Small intestine (tissue), 7 donors: ENCODE data around the gene NR2F1. TPM values are rescaled to one million over a fixed set of nuclear protein-coding genes. Genes with fewer than 3 reads are reported as not detected.

Experiments used
- DNase-seq, 2 donors: peaks; one replicate each; pipeline versions ENCODE4 v3.0.0 to v3.0.0-alpha.2; 2013
- FAIRE-seq: peaks from 2 replicates; lab custom pipeline; 2012; peaks lifted over from hg19 to GRCh38; lab: Jason Lieb, UNC
- H3K27ac ChIP-seq, 3 donors: one replicate each; pipeline ENCODE4 v1.5.1; 2013; ENCODE audit warnings: low read length in 2 of 3, mild to moderate bottlenecking in 2 of 3, control low read depth in 1 of 3, inconsistent platforms in 1 of 3, low read depth in 1 of 3, moderate library complexity in 1 of 3
- H3K27me3 ChIP-seq, 3 donors: one replicate each; pipeline ENCODE4 v1.6.1; 2013; ENCODE audit warnings: low read length in 3 of 3, inconsistent platforms in 1 of 3; ENCODE audit not compliant: control insufficient read depth in 3 of 3, insufficient read depth in 3 of 3
- H3K36me3 ChIP-seq, 3 donors: one replicate each; pipeline ENCODE4 v1.6.1; 2013; ENCODE audit warnings: low read length in 3 of 3, inconsistent platforms in 1 of 3, low read depth in 1 of 3, mild to moderate bottlenecking in 1 of 3, moderate library complexity in 1 of 3; ENCODE audit not compliant: control insufficient read depth in 3 of 3, insufficient read depth in 2 of 3
- H3K4me1 ChIP-seq, 3 donors: one replicate each; pipeline ENCODE4 v1.6.1; 2013; ENCODE audit warnings: low read length in 2 of 3, inconsistent platforms in 1 of 3, low read depth in 1 of 3, mild to moderate bottlenecking in 1 of 3, moderate library complexity in 1 of 3; ENCODE audit not compliant: control insufficient read depth in 3 of 3, insufficient read depth in 2 of 3
- H3K4me3 ChIP-seq, 3 donors: one replicate each; pipeline ENCODE4 v1.5.1; 2013; ENCODE audit warnings: low read length in 3 of 3, control low read depth in 1 of 3, inconsistent platforms in 1 of 3, low read depth in 1 of 3, mild to moderate bottlenecking in 1 of 3, moderate library complexity in 1 of 3
- H3K9me3 ChIP-seq, 2 donors: one replicate each; pipeline ENCODE4 v1.6.1; 2013; ENCODE audit warnings: low read depth in 1 of 2, low read length in 1 of 2; ENCODE audit not compliant: control insufficient read depth in 2 of 2, insufficient read depth in 1 of 2
- WGBS, 3 donors: extraction: QIAGEN DNeasy Blood & Tissue Kit; methylation state at CpG; one replicate each; pipeline ENCODE4 v1.1.7; 2013; 5-methylcytosine and 5-hydroxymethylcytosine counted together
- polyA plus RNA-seq, 4 donors: library from polyadenylated mRNA; stranded (reverse) in 3 of 4; unstranded in 1 of 4; fragments of 200-250 nt in 3 of 4; fragments of 120-200 nt in 1 of 4; gene quantifications; one replicate each; pipeline versions ENCODE4 v1.2.1 to v1.2.3, GENCODE V29; 2013
- donor health status: healthy with polysubstance abuse.
- donor health status: control.
- donor health status: control.
- donor health status: Bipolar disorder and iron deficiency.
- donor health status: healthy.

NR2F1 gene
- polyA plus RNA-seq, 4 donors, result 0.67 to 12.1 (median 3.7) TPM

DNA sequence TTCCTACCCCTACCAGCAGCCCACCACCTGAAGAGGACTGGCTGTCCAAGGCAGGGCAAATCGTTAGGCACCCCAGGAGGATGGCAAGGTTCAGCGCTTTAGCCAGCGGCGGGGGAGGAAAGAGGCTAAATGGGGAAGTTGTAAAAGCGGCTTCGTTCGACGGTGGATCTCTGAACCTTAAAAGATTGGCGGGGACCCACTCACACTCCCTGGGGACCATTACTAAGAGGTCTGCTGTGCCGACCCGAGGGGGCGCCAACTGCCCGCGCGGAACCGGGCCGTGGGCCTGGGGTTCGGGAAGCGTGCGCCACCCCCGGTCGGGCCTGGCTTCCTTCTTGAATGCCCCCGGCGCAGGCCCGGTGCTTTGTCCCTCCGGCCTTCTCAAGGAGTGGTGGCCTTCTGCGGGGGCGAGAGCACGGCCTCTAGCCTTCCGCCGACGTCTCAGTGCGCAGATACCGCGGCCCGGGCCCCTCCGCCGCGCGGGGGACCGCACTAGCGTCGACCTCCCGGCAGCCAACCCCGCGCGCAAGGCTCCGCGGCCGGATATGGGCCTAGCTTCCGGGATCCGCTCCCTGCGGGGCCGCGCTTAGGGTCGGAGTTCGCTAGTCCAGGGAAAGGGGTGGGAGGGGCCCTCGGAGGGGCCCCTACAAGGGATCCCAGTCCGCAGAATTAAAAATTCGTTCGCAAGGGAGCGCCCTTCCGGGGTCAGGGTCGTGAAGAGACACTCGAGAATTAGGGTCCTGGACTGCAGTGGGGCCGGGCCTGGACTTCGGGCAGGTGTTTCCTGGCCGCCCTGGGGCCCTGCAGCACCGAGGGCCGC is 12.5 kb upstream of the NR2F1 start:
- no peak overlapping the region for H3K27ac ChIP-seq
- H3K27me3 ChIP-seq, result peaks cover 26 to 68% (median 41%) of the 10 kb centered on the region in 3 donors
- no peaks in the 10 kb centered on the region for H3K9me3 ChIP-seq
- DNase-seq (peak in 1 of 2 donors; percentile 82), FAIRE-seq (no peak)
- H3K4me1 ChIP-seq, result peaks cover 0 to 18% (median 4%) of the 10 kb centered on the region in 3 donors
- 20 to 26% (median 22%) methylated on average over 51 to 70 of the region's 70 CpGs for WGBS, 3 donors
- H3K4me3 ChIP-seq, result peak overlapping the region in 2 of 3 donors; percentile 34 to 47
- no peaks in the 10 kb centered on the region for H3K36me3 ChIP-seq

DNA sequence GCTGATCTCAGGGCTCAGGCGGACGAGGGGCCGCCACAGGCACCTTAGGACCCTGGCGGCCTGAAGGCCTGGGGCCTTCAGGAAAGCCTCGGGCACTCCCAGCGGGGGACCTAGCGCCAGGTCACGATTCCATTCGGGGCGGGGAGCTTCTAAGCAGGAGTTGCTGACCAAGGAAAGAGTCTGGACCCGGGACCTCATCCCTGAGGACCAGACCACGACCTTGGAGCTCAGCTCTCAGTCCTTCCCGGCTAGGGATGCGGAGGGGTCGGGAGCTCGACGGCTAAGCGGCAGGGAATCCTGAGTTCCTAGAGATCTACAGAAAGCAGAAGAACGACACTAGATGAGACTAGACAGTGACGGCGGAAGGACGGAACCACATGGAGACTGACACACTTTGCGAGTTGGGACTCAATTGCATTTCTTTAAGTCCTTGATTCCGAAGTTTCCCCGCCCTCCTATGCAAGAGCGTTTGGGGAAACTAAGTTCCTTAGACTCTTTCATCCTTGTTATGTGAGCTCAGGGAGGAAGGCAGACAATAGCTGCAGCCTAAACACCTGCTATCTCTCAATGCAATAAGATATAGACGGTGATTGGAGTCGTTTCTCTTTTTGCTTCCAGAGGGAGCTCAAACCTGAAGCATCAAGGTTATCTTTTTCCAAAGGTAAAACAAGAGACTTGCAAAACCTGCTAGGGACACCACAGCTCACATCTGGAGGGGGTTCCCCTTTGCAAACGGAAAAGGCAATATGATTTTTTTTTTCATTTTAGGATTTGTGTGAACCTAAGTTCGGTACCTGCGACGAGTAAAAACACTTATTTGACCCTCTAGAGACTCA is 11.7 kb upstream of the NR2F1 start:
- peaks cover 0 to 18% (median 4%) of the 10 kb centered on the region in 3 donors for H3K4me1 ChIP-seq
- H3K36me3 ChIP-seq, result no peaks in the 10 kb centered on the region
- H3K27ac ChIP-seq, result no peak overlapping the region
- H3K4me3 ChIP-seq, result peak overlapping the region in 2 of 3 donors; percentile 34 to 47
- DNase-seq (peak in 1 of 2 donors; percentile 61), FAIRE-seq (no peak)
- H3K9me3 ChIP-seq, result no peaks in the 10 kb centered on the region
- 26 to 46% (median 36%) methylated on average over 32 of the region's 32 CpGs for WGBS, 3 donors
- peaks cover 26 to 74% (median 41%) of the 10 kb centered on the region in 3 donors for H3K27me3 ChIP-seq

DNA sequence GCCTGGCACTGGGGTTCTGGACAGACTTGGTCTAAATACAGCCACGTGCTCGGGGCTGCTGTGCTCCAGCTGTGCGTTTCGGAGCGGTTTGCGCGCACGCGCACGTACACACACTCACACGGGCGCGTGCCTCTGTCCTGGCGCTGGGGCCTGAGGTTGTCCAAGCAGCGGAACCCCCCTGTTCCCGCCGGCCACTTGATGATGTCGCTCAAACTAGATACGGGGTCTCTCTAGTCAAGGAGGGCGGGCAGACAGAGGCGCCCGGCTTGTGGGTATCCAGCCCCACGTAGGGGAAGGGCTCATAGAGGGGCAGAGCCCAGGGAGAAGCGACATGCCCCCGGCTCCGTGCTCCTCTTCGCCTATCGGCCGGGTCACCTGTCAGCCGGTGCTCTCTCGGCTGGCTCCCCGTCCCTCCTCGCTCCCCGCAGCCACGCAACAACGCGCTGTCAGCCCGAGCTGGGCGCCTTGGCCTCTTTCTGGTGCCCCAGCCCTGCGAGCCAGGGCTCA is 10.9 kb upstream of the NR2F1 start:
- peaks cover 0 to 18% (median 4%) of the 10 kb centered on the region in 3 donors for H3K4me1 ChIP-seq
- peak in 1 of 2 donors; percentile 35 for DNase-seq
- no peaks in the 10 kb centered on the region for H3K36me3 ChIP-seq
- H3K27me3 ChIP-seq, result peaks cover 26 to 80% (median 41%) of the 10 kb centered on the region in 3 donors
- no peak for FAIRE-seq
- H3K4me3 ChIP-seq, result no peak overlapping the region
- no peak overlapping the region for H3K27ac ChIP-seq
- WGBS, 3 donors, result 11 to 32% (median 11%) methylated on average over 37 to 40 of the region's 40 CpGs
- no peaks in the 10 kb centered on the region for H3K9me3 ChIP-seq

DNA sequence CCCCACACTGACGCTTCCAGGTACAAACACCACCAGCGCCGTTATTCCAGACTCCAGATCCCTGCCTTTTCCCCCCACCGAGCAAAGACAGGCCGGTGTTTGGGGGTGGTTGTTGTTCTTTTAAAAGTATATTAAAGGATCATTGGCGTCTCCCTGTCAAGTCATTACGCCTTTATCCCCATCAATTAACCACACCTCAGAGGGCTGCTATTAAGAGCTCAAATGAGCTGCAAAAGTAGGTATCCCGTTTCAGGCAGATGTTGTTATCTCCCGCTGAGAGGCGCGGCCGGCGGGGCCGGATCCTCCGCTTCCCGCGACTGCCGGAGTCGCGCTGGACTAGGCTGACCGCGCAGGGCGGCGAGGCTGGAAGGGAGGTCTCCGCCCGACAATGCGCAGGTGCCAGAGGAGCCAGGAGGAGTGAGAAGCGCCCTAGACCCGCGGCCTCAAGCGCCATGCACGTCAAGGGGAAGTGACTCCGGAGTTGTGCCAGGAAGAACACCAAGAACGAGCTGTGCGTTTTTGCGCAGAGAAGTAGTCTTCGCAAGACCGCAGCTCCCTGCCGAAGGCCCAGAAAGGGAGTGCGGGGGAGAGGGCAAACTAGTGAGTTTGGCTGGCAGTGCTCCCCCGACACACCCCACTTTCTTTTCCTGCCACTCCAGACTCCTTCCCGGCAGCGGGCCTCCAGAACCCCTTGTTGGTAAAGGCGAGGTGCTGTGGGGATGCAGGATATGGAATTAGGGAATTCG is 10.2 kb upstream of the NR2F1 start:
- FAIRE-seq (no peak), DNase-seq (peak in 1 of 2 donors; percentile 49)
- Histone ChIP-seq H3K36me3 (no peaks in the 10 kb centered on the region), H3K9me3 (no peaks in the 10 kb centered on the region), H3K27ac (no peak overlapping the region), H3K27me3 (peaks cover 26 to 86% (median 41%) of the 10 kb centered on the region in 3 donors), H3K4me1 (peaks cover 0 to 18% (median 4%) of the 10 kb centered on the region in 3 donors), H3K4me3 (no peak overlapping the region)
- 11 to 28% (median 12%) methylated on average over 45 of the region's 45 CpGs for WGBS, 3 donors

- peaks cover 0 to 18% (median 4%) of the 10 kb centered on the region in 3 donors for H3K4me1 ChIP-seq
- H3K9me3 ChIP-seq, result no peaks in the 10 kb centered on the region
- H3K27me3 ChIP-seq, result peaks cover 26 to 95% (median 41%) of the 10 kb centered on the region in 3 donors
- 14 to 41% (median 27%) methylated on average over 32 of the region's 32 CpGs for WGBS, 3 donors
- H3K4me3 ChIP-seq, result no peak overlapping the region
- H3K27ac ChIP-seq, result no peak overlapping the region
- peak in 1 of 2 donors; percentile 9 for DNase-seq
- no peaks in the 10 kb centered on the region for H3K36me3 ChIP-seq
- FAIRE-seq, result no peak
Observed at GRCh38 chr5:93573354-93574351, 9.4 kb upstream of the NR2F1 start.

DNA sequence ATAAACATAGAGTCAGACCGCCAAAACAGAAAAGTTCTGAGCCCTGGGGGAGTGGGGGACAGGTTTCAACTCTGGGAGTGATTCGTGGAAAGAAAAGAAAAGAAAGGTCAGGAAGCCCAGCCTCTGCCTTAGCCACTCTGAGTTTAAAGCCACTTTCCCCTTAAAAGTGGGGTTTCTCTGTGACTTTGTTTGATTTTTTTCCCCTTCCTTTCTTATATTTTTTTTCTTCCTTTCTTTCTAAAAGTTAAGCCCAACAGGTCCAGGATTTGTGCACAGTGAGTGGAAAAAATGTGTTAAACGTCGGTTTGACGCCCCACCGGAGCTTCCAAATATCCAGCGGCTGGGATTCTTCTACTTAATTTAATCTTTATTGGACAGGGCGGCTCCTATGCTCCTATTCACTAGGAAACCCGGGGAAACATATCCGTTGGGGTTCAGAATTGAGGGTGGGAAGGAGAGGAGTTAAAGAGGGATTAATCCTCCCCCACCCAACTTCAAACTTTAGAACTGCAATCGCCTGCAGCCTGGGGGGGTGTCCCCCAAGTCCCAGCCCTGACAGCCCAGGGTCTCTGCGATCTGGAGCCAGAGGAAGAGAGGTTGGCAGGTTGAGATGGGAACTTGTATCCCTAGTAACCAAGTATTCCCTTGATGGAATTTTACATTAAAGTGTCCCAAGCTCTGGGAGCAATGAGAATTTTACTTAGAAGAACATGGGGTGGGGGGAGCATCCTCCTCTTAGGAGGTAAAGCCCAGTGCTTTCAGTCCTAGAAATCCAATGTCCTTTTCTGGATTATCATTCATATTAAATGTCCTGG is 8.3 kb upstream of the NR2F1 start:
- FAIRE-seq, result no peak
- Histone ChIP-seq H3K9me3 (no peaks in the 10 kb centered on the region), H3K27ac (no peak overlapping the region), H3K4me1 (peaks cover 0 to 25% (median 4%) of the 10 kb centered on the region in 3 donors), H3K4me3 (no peak overlapping the region), H3K27me3 (peaks cover 23 to 95% (median 38%) of the 10 kb centered on the region in 3 donors), H3K36me3 (no peaks in the 10 kb centered on the region)
- WGBS, 3 donors, result 8 to 19% (median 14%) methylated on average over 12 of the region's 12 CpGs
- no peak for DNase-seq
